ENCODE results near the gene HACD2.
"Not testable (repeated sequence)": the region's sequence is repeated elsewhere in the genome, so short reads cannot be mapped to it uniquely, and the experiment has no call there.

HACD2 gene

GRCh38 chr3:123584988-123585937 lies at the start of gene HACD2:
Gene HACD2, minus strand, starts transcription at chr3:123585053. Its CDS starts 26 bp downstream, at chr3:123585027.
- peak; percentile 94 for DNase-seq (ENCODE audit: low read depth)

- no peak for DNase-seq (ENCODE audit: low read depth)
Measured at GRCh38 chr3:123634149-123635051, 49.5 kb upstream of the HACD2 start.

GRCh38 chr3:123633530-123633929 lies 48.7 kb upstream of the HACD2 start:
- no peak for DNase-seq (ENCODE audit: low read depth)

GRCh38 chr3:123632161-123632655 lies 47.4 kb upstream of the HACD2 start:
- no peak for DNase-seq (ENCODE audit: low read depth)

- no peak for DNase-seq (ENCODE audit: low read depth)
Measured at GRCh38 chr3:123629747-123630047, 44.8 kb upstream of the HACD2 start.

GRCh38 chr3:123628996-123629746 lies 44.3 kb upstream of the HACD2 start:
- DNase-seq (ENCODE audit: low read depth), result no peak

GRCh38 chr3:123627673-123628670 lies 43.1 kb upstream of the HACD2 start:
- no peak for DNase-seq (ENCODE audit: low read depth)

- DNase-seq (ENCODE audit: low read depth), result no peak
Measured at GRCh38 chr3:123626881-123627280, 42.0 kb upstream of the HACD2 start.

- DNase-seq (ENCODE audit: low read depth), result no peak
Measured at GRCh38 chr3:123624302-123624701, 39.4 kb upstream of the HACD2 start.

- DNase-seq (ENCODE audit: low read depth), result no peak
Measured at GRCh38 chr3:123623346-123623880, 38.6 kb upstream of the HACD2 start.

- no peak for DNase-seq (ENCODE audit: low read depth)
Measured at GRCh38 chr3:123622766-123623165, 37.9 kb upstream of the HACD2 start.

GRCh38 chr3:123621850-123622189 lies 37.0 kb upstream of the HACD2 start:
- no peak for DNase-seq (ENCODE audit: low read depth)

GRCh38 chr3:123621186-123621849 lies 36.5 kb upstream of the HACD2 start:
- DNase-seq (ENCODE audit: low read depth), result no peak

- no peak for DNase-seq (ENCODE audit: low read depth)
Measured at GRCh38 chr3:123620343-123620742, 35.5 kb upstream of the HACD2 start.

GRCh38 chr3:123618768-123619484 lies 34.1 kb upstream of the HACD2 start:
- no peak for DNase-seq (ENCODE audit: low read depth)

- no peak for DNase-seq (ENCODE audit: low read depth)
Measured at GRCh38 chr3:123618076-123618708, 33.3 kb upstream of the HACD2 start.

- DNase-seq (ENCODE audit: low read depth), result no peak
Measured at GRCh38 chr3:123616593-123616992, 31.7 kb upstream of the HACD2 start.

- no peak for DNase-seq (ENCODE audit: low read depth)
Measured at GRCh38 chr3:123613543-123613942, 28.7 kb upstream of the HACD2 start.

- DNase-seq (ENCODE audit: low read depth), result not testable (repeated sequence)
Measured at GRCh38 chr3:123611674-123612073, 26.8 kb upstream of the HACD2 start.

Data from stimulated activated CD8-positive, alpha-beta memory T cell treated with anti-CD3 and anti-CD28 coated beads, Interleukin-12 subunit alpha, Interleukin-12 subunit beta, amount 100 ng/mL, for 1 hour (primary cell).